NK-92 (cell line): ENCODE results near the gene DGKG.

ENCODE experiments used
- DNase-seq: peaks from one replicate; lab custom pipeline; 2025; ENCODE audit not compliant: unreplicated experiment; lab: John Stamatoyannopoulos, UW

Gene DGKG

GRCh38 chr3:186178412-186178811, 183.6 kb downstream of the DGKG start:
- no peak for DNase-seq

GRCh38 chr3:186176373-186176990, 185.6 kb downstream of the DGKG start:
- no peak for DNase-seq

DNA sequence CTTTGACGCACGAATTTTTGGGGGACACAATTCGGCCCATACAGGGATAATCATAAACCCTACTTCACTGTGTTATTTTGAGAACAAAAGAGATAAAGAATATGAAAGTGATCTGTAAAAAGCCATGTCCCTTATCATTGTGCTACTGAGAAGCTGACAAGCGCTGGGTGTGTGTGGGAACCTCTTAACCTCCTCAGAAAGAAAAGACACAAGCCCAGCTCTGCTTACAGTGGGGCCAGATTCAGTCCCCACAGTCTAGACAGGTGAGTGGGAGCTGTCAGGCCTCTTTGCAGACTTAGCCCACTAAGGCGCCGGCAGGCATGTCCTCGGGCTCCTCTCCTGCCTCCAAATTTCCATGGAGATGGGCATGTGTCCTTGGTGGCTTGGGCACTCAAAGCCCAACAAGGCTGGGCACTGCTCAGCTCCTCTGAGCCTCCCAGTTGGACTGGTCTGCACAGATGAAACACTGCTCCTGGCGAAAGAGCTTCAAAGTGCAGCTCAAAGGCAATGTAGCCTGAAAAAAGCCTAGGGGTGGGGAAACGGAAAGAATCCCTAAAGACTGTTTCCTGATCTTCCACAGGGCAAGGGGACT, 188.7 kb downstream of the DGKG start:
- no peak for DNase-seq

DNA sequence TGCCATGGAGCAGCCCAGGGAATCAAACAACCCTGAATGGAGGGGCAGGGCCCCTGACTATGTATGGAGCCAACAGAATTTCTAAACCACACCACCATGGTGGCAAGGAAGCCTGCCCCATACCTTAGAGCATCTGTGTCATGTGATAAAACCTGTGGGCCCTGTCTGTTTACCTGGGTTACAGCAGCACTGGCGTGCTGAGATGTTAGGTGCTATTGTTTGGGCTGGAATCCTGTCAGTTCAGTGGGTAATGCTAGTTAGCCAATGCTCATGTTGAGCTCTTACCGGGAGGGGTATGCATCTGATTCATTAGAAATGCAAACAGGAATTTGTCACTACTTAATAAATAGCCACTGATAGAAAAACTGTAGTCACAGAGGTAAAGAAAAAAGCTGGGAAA, 189.7 kb downstream of the DGKG start:
- no peak for DNase-seq

DNA sequence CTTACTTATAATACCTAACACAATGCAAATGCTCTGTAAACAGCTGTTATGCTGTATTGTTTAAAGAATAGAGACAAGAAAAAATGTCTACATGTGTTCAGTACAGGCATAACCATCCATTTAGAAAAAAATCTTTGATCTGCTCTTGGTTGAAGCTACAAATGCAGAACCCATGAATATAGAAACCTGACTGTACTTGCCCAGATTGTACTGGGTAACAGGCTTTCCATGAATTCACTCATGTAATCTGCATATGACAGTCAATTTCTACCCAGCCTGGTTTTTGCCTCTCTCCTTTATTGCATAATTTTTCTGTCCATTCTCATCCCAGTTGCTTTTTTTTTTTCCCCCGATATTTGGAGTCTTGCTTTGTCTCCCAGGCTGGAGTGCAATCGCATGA, 190.5 kb downstream of the DGKG start:
- DNase-seq: no peak

GRCh38 chr3:186170516-186170915, 191.5 kb downstream of the DGKG start:
- no peak for DNase-seq

GRCh38 chr3:186169379-186169778, 192.7 kb downstream of the DGKG start:
- no peak for DNase-seq

DNA sequence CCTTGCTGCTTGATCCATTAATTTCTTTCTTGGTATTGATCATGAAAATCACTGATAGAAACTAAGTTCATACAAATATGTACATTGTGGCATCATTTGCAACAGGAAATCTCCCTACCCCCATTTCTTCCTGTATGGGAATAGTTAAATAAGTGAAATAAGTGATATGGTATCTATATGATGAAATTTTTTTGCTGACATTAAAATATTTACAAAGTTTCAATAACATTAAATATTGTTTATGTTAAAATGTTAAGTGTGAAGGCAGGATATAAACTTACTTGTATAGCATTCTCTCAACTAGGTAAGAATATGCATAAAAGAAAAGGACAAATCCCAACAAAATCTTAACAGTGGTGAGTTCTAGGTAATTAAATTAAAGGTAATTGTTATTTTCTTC, 193.1 kb downstream of the DGKG start:
- no peak for DNase-seq

DNA sequence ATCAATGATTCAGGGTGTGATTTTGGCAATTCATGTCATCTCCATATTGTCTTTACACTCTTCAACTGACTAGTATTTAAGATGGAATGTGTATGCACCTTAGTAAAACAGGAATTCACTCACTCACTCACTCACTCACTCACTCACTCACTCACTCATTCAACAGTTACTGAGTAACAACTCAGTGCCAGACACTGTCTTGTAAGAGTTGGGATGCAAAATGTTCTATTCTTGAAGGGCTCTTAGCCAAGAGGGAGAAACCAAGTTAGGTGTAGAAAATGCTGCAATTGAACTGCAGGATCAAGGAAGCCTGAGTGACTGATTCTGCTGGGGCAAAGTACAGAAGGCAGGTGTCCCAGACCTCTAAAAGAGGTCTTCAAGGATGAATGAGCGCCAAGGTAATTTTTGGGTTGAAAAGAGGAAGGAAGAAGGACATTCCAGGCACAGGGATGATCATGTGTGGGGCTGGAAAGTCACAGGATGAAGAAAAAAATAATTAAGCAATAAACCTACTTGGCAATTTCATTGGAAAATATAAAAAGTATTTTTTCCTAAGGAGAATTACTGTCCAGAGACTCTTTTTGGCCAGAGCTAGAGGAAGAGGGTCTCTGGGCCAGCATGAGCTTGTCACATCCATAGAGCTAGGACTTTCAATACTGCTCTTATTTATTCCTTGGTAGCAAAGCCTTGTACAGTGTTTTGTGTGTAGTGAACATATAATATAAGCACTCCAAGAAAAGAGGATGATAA, 194.2 kb downstream of the DGKG start:
- DNase-seq: no peak

GRCh38 chr3:186166491-186167288, 195.3 kb downstream of the DGKG start:
- no peak for DNase-seq

DNA sequence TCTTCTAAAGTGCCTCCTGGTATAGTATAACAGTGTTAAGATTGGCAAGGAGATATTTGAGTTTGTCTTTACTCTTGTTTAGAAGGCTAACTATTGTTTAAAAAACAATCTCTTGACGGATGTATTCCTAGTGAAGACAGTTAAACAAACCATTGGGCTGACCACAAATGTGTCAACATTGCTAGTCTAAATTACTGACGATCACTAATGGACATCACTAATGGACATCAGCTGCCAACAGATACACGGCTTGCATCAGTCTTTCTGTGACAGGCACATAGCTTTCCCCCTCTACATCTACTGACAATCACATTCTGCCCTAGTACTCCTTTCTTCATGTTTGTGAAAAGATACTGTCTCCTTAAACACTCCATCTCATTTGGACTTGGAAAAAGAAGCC, 196.0 kb downstream of the DGKG start:
- DNase-seq: no peak

DNA sequence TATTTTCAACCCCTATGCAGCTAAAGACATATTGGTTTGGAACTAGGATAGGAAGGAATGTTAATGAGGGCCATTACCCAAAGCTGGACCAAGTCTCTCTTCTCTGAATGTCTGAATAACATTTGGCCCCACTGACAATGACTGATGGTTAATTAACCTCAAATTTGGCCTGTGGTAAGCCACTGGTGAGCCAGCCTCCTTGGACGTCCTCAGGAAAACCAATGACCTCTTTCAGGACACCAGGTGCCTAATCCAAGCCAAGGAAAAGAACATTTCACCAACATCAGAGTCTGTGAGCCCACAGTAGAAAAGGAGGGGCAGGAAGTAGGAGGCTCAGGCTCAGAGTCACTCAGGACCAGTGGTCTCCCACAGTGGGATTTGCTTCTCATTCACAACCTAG, 196.7 kb downstream of the DGKG start:
- no peak for DNase-seq

DNA sequence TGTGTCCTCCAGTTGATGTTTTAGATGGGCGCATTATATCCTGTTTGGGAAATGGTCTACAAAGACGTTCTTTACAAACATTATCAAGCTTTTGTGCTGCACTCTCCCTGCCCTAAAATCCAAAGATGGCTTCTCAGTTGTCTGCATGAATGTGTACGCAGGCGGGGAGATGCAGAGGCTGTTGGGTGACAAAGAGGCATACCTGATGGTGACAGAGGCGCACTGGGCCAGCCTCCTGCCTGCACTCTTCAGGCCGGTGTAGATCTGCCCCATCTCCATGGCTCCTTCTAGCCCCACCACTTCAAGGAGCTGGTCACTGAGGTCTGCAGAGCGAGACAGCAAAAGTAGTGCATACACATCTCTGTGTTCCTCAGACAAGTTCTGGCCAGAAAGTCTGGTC, 197.3 kb downstream of the DGKG start:
- DNase-seq: no peak

GRCh38 chr3:186162221-186162620, 199.8 kb downstream of the DGKG start:
- no peak for DNase-seq

- DNase-seq: no peak
Observed at GRCh38 chr3:186160691-186161243, 201.3 kb downstream of the DGKG start.

DNA sequence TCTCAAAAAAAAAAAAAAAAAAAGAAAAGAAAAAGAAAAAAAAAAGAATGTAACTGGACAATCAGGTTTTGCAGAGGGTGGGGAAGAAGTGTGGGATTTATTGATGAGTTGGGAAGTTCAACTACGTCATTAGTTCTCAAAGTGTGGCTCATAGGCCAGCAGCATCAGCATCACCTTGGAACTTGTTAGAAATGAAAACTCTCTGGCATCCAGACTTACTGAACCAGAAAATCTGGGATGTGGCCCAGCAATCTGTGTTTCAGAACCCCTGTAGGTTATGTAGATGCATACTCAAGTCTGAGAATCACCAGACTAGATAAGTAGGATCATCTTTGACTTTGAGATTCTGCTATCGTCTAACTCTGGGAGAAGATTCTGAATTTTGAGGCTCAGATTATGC, 207.4 kb downstream of the DGKG start:
- no peak for DNase-seq

DNA sequence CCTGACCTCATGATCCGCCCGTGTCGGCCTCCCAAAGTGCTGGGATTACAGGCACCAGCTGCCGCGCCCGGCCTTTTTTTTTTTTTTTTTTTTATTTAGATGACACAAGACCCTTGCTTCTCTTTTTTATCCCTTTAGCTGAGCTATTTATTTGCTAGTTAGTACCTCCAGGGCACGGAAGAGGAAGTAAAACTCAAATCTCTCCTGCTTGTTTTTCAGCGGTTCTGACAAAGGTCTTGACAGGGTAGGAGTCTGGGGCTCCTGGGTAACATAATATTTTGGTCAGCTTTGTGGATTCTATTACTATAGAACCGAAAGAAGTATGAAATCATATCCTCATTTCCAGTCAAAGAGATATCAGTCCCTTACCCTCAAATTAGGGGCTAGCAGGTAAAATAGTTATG, 209.1 kb downstream of the DGKG start:
- DNase-seq: no peak

DNA sequence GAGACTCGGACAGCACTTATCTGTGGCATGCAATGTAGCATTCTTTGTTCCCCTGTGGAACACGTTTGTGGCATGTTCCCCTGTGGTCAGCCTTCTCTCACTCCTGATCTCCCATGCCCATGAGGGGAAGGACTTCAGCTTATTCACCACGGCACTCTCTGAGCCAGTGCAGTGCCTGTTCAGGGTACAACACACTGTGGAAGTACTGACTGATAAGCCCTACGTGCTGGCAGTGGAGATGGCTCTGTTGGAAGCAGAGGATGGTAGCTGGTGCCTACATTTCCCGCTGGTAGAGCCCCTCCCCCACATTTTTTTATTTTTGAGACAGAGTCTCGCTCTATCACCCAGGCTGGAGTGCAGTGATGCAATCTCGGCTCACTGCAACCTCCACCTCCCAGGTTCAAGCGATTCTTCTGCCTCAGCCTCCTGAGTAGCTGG, 209.7 kb downstream of the DGKG start:
- DNase-seq: no peak

GRCh38 chr3:186151077-186151971, 210.7 kb downstream of the DGKG start:
- no peak for DNase-seq
